ENCODE measurements around the gene ZDBF2.
A peak's percentile ranks its signal among the peaks of the same experiment; 100 is the strongest.
"Not testable (repeated sequence)": the region's sequence is repeated elsewhere in the genome, so short reads cannot be mapped to it uniquely, and the experiment has no call there.

The ZDBF2 gene

GRCh38 chr2:206323486-206323885 lies 49.0 kb downstream of the ZDBF2 start:
- no peak for DNase-seq (ENCODE audit: low read depth, low spot score)

GRCh38 chr2:206324869-206325268 lies 50.4 kb downstream of the ZDBF2 start:
- no peak for DNase-seq (ENCODE audit: low read depth, low spot score)

GRCh38 chr2:206328974-206329373 lies 54.5 kb downstream of the ZDBF2 start:
- no peak for DNase-seq (ENCODE audit: low read depth, low spot score)

- peak; percentile 1 for DNase-seq (ENCODE audit: low read depth, low spot score)
Measured at GRCh38 chr2:206336861-206337260, 62.4 kb downstream of the ZDBF2 start.

- no peak for DNase-seq (ENCODE audit: low read depth, low spot score)
Measured at GRCh38 chr2:206337956-206338355, 63.5 kb downstream of the ZDBF2 start.

GRCh38 chr2:206341396-206341795 lies 66.9 kb downstream of the ZDBF2 start:
- DNase-seq (ENCODE audit: low read depth, low spot score), result no peak

- DNase-seq (ENCODE audit: low read depth, low spot score), result no peak
Measured at GRCh38 chr2:206343144-206343543, 68.7 kb downstream of the ZDBF2 start.

GRCh38 chr2:206343816-206344215 lies 69.4 kb downstream of the ZDBF2 start:
- DNase-seq (ENCODE audit: low read depth, low spot score), result no peak

- no peak for DNase-seq (ENCODE audit: low read depth, low spot score)
Measured at GRCh38 chr2:206345606-206346005, 71.1 kb downstream of the ZDBF2 start.

- DNase-seq (ENCODE audit: low read depth, low spot score), result no peak
Measured at GRCh38 chr2:206349375-206349774, 74.9 kb downstream of the ZDBF2 start.

GRCh38 chr2:206352571-206352970 lies 78.1 kb downstream of the ZDBF2 start:
- no peak for DNase-seq (ENCODE audit: low read depth, low spot score)

GRCh38 chr2:206353685-206354084 lies 79.2 kb downstream of the ZDBF2 start:
- DNase-seq (ENCODE audit: low read depth, low spot score), result no peak

GRCh38 chr2:206354129-206354528 lies 79.7 kb downstream of the ZDBF2 start:
- DNase-seq (ENCODE audit: low read depth, low spot score), result no peak

- DNase-seq (ENCODE audit: low read depth, low spot score), result not testable (repeated sequence)
Measured at GRCh38 chr2:206356840-206357239, 82.4 kb downstream of the ZDBF2 start.

- DNase-seq (ENCODE audit: low read depth, low spot score), result not testable (repeated sequence)
Measured at GRCh38 chr2:206360840-206361239, 86.4 kb downstream of the ZDBF2 start.

GRCh38 chr2:206361407-206362045 lies 87.1 kb downstream of the ZDBF2 start:
- no peak for DNase-seq (ENCODE audit: low read depth, low spot score)
